ENCODE results near the gene CCL14.
A peak's percentile ranks its signal among the peaks of the same experiment; 100 is the strongest.
"Not testable (repeated sequence)": the region's sequence is repeated elsewhere in the genome, so short reads cannot be mapped to it uniquely, and the experiment has no call there.

Gene CCL14

GRCh38 chr17:35986643-35987042 is at the start of gene CCL14:
Gene CCL14, minus strand, starts transcription at chr17:35986729. Its CDS starts 80 bp downstream, at chr17:35986649.
- DNase-seq (ENCODE audit: low spot score), result no peak

- no peak for DNase-seq (ENCODE audit: low spot score)
These were observed 49.7 kb upstream of the CCL14 start for GRCh38 chr17:36036235-36036634.

GRCh38 chr17:36034127-36034526 is 47.6 kb upstream of the CCL14 start:
- no peak for DNase-seq (ENCODE audit: low spot score)

GRCh38 chr17:36030956-36031355 is 44.4 kb upstream of the CCL14 start:
- DNase-seq (ENCODE audit: low spot score), result no peak

GRCh38 chr17:36027761-36028160 is 41.2 kb upstream of the CCL14 start:
- no peak for DNase-seq (ENCODE audit: low spot score)

- DNase-seq (ENCODE audit: low spot score), result no peak
These were observed 37.8 kb upstream of the CCL14 start for GRCh38 chr17:36024106-36024869.

GRCh38 chr17:36019423-36019822 is 32.9 kb upstream of the CCL14 start:
- no peak for DNase-seq (ENCODE audit: low spot score)

- DNase-seq (ENCODE audit: low spot score), result no peak
These were observed 31.3 kb upstream of the CCL14 start, which contains the start of gene CCL23 for GRCh38 chr17:36017799-36018198. Gene CCL23, minus strand, starts transcription at chr17:36017972. Its CDS starts 75 bp downstream, at chr17:36017897.

GRCh38 chr17:36016555-36016954 is 30.0 kb upstream of the CCL14 start:
- DNase-seq (ENCODE audit: low spot score), result no peak

GRCh38 chr17:36015895-36016294 is 29.4 kb upstream of the CCL14 start:
- DNase-seq (ENCODE audit: low spot score), result not testable (repeated sequence)

- no peak for DNase-seq (ENCODE audit: low spot score)
These were observed 28.4 kb upstream of the CCL14 start for GRCh38 chr17:36014946-36015345.

GRCh38 chr17:36011201-36011600 is 24.7 kb upstream of the CCL14 start:
- peak; percentile 12 for DNase-seq (ENCODE audit: low spot score)

- DNase-seq (ENCODE audit: low spot score), result no peak
These were observed 22.6 kb upstream of the CCL14 start for GRCh38 chr17:36008998-36009665.

- no peak for DNase-seq (ENCODE audit: low spot score)
These were observed 18.1 kb upstream of the CCL14 start for GRCh38 chr17:36004594-36005108.

- no peak for DNase-seq (ENCODE audit: low spot score)
These were observed 16.1 kb upstream of the CCL14 start for GRCh38 chr17:36002631-36003030.

GRCh38 chr17:36001862-36002603 is 15.5 kb upstream of the CCL14 start:
- no peak for DNase-seq (ENCODE audit: low spot score)

- no peak for DNase-seq (ENCODE audit: low spot score)
These were observed 14.7 kb upstream of the CCL14 start, which contains the start of gene CCL15 for GRCh38 chr17:36001110-36001771. Gene CCL15, minus strand, starts transcription at chr17:36001553. Its CDS starts 61 bp downstream, at chr17:36001492.

- no peak for DNase-seq (ENCODE audit: low spot score)
These were observed 14.2 kb upstream of the CCL14 start for GRCh38 chr17:36000732-36001109.

GRCh38 chr17:35998756-35999155 is 12.2 kb upstream of the CCL14 start:
- DNase-seq (ENCODE audit: low spot score), result no peak

GRCh38 chr17:35998018-35998545 is 11.6 kb upstream of the CCL14 start:
- DNase-seq (ENCODE audit: low spot score), result no peak

- not testable (repeated sequence) for DNase-seq (ENCODE audit: low spot score)
These were observed 8.8 kb upstream of the CCL14 start for GRCh38 chr17:35995346-35995745.

- no peak for DNase-seq (ENCODE audit: low spot score)
These were observed 4.5 kb upstream of the CCL14 start for GRCh38 chr17:35991075-35991474.
